NAMALWA (cell line): ENCODE measurements around the gene CYS1.
"Not testable (repeated sequence)": the region's sequence is repeated elsewhere in the genome, so short reads cannot be mapped to it uniquely, and the experiment has no call there.

Source experiments
- DNase-seq: peaks from one replicate; pipeline ENCODE4 v3.0.0-alpha.2; 2015; ENCODE audit warnings: low spot score

Gene CYS1

DNA sequence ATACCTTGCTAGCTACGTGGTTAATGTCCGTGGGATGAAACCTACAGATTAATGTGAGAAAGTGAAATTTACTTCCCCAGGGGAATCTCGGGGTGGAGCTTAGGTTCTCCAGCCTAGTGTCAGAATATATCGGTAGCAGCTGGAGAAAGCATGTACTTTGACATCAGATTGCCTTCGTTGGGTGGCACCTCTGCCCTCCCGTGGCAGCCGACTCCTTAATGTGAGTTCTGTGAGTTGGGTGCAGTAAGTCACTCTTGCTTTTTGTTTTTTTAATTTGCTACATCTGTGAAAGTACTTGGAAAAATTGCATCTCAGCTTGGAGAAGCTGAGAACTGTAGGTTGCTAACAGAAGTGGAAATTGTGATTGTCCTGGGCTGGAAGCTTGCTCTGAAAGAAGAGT lies 33.3 kb downstream of the CYS1 start:
- no peak for DNase-seq

DNA sequence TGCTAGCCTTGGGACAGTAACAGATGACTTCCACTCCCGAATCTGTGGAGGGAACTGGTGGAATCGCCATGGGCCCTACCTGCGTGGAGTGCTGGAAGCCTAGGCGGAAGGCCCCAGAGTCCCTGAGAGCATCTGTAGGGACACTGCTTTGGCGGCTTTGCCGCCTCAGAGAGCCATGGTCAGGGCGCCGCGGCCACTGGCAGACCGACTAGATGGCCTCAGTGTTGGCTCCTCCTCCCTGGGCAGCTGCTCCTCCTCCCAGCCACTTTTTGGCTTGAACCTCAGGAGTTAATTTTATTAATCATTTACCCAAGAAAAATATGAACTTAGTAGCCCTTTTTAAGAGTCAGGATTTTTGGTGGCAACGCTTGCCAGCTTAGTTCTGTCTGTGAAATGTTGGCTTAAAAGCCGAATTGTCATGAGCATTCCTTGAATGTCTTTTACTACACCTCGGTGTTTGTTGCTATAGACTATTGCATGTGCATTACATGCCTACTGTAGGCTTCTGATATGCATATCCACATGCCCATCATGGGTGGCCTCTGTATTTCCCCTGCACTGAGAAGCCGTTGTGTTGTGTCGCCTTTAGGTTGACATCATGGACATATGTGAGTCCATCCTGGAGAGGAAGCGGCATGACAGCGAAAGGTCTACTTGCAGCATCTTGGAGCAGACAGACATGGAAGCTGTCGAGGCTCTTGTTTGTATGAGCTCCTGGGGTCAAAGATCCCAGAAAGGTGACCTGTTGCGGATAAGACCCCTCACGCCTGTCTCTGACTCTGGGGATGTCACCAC lies 34.5 kb downstream of the CYS1 start:
- no peak for DNase-seq

DNA sequence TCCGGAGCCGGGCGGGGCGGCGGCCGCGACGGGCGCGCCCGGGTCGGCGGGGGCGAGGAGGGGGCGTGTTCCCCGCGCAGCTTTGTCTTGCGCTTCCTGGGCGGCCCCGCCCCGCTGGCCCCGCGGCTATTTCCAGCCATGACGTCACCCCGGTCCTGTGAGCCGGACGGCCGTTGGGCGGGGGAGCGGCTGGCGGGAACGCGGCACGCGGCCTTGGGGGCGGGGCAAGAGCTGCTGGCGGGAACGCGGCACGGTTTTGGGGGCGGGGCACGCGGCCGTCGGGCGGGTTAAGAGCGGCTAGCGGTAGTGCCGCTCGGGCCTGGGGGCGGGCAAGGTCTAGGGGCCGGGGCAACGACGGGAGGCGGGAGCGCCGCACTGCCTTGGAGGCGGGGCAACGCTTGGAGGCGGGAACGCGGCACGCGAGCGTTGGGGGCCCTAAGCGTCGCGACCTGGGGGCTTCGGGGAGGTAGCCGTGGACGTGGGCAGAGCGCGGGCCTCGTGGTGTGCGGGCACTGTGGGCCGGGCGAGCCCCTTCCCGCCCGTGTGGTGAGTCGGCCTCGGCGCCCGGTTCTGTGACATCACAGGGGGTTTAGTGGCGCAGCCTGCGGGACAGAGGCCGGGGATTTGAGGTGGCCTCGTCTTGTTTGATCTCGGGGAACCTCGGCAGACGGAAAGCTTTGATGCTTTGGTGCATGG lies 36.2 kb downstream of the CYS1 start:
- DNase-seq = no peak

DNA sequence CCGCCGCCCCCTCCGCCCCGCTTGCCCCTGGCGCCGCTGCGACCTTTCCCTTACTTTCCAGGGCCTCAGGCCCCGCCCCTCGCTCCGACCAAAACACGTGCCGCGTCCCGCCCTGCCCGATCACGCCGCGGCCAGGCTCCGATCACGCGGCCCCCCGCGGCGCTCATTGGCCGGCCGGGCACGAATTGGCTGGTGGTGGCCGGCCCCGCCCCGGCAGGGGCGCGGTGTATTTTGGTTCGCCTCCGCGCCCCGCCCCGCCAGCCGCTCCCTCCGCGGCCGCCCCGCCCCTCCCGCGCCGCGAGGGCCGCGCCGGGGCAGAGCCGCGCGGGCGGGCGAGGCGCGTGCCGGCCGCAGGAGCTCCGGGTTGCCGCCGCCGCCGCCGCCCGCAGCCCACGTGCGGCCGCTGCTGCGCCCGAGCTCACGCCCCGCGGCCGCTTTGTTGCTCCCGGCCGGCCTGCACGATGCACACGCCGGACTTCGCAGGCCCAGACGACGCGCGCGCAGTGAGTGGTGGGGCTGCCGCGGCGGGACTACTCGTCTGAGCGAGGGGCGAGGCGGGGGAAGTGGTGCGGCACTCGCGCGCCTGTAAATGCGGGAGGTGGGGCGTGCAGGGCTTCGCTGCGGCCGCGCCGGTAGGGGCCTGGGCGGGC lies 36.8 kb downstream of the CYS1 start, which contains the start of gene KLF11:
Gene KLF11, plus strand, starts transcription at position 295 of the 650 bp plus-strand sequence. Its CDS starts 167 bp downstream, at position 462.
- no peak for DNase-seq

DNA sequence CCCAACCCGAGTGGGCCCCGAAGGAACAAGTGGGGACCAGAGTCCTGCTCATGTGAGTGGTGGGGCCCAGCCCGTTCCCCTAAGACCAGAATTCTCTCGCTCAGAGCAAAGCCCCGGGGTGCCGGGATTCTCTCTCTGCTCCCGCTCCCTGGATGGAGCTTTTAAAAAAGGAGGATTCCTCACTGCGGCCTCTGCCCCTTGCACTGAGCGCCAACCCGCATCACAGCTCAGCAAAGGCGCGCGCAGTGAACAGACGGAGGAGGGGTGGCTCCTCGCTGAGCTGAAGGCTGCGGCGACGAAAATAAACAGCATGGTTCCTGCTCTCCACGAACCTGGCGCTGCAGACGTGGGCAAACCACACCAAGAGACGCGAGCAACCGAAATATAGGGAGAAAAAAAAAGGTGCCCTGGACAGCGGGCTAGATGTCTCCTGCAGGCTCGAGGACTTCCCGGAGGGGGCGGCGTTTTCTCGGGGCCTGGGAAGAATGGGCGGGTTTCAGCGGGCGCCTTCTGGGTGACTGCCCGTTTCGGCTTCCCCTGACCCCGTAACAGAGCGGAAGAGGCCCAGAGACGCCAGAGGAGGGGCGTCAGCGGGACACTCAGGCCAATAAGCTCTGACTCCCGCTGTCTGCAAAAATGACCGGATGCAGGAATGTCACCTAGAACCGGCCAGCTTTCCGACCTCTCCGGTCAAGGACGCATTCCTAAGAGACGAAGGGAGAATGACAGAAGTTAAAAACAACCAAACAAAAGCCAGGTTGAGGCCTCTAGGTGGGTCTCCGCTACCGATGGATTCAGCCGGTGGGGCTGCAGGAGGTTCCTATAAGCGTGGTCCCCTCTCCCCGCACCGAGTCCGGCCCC lies 37.7 kb downstream of the CYS1 start:
- DNase-seq = no peak

DNA sequence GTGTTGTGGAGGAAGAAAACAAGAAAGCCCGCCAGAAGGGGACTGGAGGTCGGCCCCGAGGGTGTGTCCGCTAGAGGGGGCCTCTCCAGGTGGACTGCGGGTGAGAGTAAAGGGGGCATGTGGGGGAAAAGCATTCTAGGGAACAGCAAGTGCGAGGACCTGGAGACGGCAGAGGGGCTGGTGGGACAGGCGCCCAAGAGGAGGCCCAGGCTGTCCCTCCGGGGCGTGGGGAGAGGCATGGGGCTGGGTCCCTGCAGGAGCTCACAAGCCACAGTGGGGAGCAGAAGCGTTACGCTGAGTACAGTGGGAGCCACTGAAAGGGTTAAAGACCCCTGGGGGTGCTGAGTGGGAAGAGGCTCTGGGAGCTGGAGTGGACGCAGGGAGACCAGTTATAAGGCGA lies 38.5 kb downstream of the CYS1 start:
- no peak for DNase-seq

DNA sequence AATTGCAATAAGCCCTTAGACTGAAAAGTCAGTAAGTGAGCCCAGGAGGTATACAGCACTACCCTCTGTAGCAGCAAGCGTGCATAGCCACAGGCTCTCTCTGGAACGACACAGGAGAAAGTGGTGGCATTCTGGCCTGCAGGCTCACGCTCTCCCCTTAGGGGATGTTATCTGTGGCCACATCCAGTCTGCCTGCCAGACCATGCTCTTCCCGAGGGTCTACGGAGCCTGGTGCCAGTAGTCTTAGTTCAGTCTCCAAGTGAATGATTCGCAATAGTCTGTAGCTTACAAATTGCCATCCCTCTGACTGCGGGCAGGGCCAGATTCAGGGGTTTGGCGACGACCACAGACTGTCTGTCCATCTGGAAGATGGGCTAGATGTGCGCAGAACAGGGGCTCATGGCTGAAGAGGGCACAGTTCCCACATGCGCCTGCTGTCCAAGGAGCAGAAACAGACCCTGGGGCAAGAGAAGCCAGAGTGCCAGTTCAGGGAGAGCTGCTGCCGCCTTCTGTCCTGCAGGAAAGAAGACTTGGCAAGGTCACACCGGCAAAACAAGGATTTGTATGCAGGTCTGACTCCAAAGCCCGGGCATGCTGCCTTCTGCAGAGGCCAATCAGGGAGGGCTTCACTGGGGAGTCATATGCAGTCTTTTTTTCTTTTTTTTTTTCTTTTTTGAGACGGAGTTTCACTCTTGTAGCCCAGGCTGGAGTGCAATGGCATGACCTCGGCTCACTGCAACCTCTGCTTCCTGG lies 40.4 kb downstream of the CYS1 start:
- DNase-seq = no peak

DNA sequence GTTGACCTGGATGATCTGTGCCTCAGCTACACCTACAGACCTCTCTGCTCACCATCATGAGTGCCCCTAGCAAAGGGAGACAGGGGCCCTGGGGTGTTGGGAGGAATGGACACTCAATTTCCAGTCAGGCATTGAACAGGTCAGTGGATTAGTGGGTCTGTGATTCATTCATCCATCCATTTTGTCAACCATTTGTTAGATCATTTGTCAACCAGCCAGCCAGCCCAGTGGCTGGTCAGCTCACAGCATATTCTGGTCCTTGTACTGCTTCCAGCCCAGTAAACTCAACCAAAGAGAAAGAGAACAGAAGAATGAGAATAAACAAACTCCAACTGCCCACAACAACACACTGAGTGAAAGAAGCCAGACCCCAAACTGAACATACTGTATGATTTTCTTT lies 41.5 kb downstream of the CYS1 start:
- no peak for DNase-seq

DNA sequence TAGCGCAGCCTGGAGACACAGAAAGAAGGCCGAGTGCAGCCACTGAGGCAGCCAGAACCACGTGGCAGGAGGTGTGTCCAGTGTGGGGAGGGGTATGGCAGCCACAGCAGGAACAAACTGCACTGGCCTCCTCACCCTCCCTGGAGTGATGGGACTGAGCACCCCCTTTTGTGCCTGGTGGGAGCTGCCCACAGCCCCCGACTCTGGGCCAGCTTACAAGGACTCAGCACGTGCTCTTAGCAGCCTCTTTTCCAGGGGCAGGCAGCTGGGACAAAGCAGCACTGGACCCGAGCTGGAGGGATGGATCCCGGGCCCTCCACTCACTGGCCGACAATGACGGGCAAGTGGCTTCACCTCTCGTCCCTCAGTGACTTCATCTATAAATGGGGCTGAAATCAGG lies 42.1 kb downstream of the CYS1 start:
- DNase-seq = no peak

DNA sequence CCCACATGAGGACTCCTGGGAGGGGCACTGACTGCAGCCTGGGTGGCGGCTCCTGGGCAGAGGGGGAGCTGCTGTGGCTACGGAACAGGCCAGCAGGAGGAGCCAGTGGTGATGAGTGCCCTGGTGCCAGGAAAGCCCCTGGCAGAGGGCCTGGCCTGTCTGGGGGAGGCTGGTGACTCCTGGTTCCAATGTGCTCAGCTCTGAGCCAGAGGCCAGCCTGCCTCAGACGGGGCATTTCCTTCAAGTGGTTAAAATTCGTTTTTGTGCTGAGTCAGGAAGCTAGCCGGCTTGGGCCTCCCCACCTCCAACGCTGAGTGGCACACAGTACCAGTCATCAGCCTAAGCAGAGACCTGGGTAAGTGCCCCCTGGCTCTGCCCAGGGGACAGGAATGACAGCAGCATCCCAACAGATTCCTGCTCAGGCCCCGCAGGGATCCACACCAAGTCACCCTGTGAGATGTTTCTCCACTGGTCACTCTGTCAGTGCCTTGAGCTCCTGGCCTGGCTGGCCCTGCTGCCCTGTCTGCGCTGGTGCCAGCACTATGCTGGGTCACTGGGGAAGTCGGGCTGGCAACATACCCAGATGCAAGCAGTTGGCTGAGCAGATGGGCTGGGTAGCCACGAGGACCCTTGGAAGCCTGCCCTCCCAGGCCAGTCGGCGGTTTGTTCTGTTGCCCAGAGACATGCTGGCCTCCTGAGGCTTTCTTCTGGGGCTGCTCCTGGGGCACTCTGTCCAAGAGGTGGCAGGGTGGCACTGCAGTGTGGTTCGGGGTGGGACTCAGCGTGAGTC lies 43.9 kb downstream of the CYS1 start:
- peak; percentile 21 for DNase-seq

DNA sequence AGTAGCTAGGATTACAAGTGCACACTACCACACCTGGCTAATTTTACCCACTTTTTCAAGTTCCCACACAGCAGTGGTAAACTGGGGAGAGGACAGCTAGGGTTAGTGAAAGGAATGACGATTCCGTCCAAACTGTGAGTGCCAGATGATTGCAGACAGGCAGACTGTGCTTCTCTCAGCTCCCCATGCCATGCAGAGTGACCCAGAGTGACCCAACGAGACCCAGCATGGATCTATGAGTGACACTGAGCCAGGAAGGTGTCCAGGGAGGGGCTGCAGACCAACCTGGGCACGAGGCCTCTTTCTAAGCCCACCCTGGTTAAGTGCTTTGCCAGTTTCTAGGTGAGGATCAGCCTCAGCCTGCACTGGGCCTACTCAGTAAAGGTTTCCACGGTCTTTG lies 44.6 kb downstream of the CYS1 start:
- DNase-seq = no peak

DNA sequence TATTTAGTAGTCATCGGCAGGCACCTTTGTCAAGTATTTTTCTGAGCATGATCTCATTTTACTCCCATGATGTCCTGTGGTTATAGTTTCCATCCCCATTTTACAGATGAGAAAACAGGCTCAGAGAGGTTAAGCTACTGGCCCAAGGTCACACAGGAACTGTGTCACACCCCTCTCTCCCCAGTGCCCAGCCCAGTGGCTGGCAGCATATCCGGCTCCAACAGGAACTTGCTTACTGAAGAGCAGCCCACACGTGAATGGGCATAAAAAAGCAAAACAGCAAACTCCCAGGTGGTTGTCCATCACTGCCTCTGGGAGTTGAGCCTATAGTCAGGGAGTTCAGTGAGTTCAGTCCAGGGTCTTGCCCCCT lies 45.2 kb downstream of the CYS1 start:
- DNase-seq = no peak

DNA sequence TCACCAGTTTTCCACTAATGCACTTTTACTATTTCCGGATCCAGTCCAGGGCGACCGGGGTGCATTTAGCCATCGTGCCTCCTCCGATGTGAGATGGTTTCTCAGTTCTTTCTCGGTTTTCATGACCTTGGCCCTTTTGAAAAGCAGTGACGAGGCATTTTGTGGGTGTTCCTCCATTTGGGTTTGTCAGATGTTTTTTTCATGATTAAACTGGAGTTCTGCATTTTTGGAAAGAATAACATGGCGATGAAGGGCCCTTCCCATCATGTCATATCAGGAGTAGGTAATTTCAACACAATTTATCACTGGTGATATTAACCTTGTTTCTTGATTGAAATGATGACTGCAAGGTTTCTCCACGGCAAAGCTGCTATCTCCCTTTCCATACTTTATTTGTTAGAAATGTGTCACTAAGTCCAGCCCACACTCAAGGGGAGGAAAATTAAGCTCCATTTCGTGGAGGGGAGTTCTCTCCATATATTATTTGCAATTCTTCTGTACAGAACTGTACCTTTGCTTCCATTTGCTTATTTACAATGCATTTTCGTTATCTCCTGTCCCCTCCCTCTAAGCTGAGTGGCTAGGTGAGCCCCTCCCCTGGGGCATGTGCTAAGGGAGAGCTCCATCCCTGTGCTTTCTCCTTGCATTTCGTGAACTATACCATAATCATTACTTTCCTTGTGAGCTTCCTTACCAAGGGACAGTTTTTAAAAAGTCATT lies 45.7 kb downstream of the CYS1 start:
- no peak for DNase-seq

DNA sequence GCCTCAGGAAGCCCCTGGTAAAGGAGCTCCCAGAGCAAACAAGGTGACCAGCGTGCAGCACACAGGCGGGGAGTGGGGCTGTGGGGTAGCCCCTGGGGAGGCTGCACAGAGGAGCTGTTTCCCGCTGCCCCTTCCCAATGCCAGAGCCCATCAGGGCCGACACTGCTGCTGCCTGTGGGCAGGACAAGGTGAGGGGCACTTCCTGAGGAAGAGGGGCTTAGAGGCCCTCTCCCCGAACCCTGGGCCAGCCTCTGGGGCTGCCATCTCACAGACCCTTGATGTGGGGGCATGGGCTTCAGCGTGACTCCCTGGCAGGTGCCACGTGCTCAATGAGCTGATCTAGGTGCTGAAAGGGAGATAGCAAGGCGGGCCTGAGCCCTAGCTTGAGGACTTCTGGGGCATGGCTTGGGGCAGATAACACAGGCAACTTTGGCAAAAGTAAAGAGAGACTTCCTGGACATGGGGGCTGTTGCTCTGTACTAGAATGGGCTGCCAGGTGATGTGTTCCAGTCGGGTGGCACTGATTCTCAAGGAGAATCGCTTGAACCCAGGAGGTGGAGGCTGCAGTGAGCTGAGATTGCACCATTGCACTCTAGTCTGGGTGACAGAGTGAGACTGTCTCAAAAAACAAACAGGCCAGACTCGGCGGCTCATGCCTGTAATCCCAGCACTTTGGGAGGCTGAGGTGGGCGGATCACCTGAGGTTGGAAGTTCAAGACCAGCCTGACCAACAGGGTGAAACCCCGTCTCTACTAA lies 46.8 kb downstream of the CYS1 start:
- DNase-seq = no peak

DNA sequence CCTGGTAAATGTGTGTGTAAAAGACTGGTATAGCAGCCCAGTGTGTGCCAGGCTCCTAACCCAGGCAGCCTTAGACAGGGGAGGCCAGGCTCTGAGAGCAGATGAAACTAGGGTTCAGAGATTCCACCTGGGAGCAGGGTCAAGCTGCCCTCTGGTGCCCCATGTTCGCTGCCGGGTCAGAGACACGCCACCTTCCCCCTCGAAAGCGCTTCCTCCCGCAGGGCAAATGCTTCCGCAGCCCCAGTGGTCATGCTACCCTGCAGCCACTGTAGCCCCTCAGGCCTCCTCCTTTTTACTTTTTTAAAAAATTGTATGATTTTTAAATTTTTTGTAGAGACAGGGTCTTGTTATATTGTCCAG lies 47.5 kb downstream of the CYS1 start:
- DNase-seq = no peak

DNA sequence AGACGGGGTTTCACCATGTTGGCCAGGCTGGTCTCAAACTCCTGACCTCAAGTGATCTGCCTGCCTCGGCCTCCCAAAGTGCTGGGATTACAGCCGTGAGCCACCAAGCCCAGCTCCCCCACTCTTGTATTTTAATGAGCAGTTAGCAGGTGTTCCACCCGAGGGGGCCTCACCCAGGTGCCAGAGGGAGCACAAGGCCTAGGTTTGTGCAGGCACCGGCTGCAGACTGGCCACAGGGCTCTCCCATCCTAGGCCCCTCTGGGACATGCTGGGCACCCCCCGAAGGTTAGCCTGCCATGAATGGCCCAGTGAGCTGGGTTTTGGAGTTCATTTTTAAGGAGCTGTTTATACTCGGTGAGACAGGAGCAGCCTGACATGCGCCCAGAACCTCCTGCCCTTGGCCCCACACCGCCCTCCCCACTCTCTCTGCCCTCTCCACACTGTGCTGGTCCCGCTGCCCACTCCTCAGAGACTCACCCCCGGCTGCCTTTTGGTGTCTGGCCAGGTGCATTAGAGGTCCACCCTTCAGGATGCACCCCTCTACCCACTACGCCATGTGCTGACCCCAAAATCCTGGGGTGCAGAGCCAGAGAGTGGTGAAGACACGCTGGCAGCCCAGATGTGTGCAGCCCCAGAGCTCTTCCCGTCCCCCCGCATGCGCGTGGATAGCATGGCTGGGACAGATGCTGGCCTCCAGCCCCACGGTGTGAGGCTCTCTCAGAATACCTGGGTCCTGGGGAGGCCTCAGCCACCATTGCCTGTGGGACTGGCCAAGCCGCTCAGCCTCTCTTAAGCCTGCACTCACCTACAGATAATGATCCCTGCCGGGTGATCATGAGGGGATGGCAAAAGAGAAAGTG lies 48.1 kb downstream of the CYS1 start:
- no peak for DNase-seq

DNA sequence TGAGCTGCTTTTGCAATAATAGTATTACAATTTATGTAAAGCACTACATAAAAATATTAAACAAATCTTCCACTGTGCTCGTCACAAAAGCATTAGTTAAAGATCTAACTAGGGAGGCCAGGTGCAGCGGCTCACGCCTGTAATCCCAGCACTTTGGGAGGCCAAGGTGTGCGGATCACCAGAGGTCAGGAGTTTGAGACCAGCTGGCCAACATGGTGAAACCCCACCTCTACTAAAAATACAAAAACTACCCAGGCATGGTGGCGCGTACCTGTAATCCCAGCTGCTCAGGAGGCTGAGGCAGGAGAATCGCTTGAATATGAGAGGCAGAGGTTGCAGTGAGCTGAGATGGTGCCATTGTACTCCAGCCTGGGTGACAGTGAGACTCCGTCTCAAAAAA lies 49.4 kb downstream of the CYS1 start:
- not testable (repeated sequence) for DNase-seq

DNA sequence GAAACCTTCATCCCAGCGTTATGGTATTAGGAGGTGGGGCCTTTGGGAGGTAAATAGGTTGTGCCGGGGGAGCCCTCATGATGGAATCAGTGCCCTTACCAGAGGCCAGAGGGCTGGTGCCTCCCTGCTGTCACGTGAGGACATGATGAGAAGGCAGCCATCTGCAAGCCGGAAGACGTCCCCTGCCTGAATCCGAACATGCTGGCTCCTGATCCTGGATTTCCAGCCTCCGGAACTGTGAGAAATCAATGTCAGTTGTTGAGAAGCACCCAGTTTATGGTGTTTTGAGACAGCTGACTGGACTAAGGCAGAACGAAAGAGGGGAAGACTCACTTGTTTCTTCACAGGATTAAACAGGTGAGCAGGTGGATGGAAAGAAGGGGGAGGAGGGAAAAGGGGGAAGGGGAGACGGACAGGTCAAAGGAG lies 49.9 kb downstream of the CYS1 start:
- no peak for DNase-seq
